OCI-LY1 (cell line): ENCODE measurements around the gene ITPA.

Experiments used
- EZH2 ChIP-seq: fragments of 200-600 bp; sonication (generic), shearing (Covaris generic); IDR thresholded peaks from 2 replicates; pipeline ENCODE4 v1.8.0; 2017; ENCODE audit warnings: borderline replicate concordance, mixed run types, mild to moderate bottlenecking, antibody characterized with exemption, low read length, moderate library complexity, mixed read lengths
- TF ChIP-seq, protein P1 (sequence below): fragments of 200-600 bp; sonication (generic), shearing (Covaris generic); IDR thresholded peaks from 2 replicates; pipeline ENCODE4 v1.5.1; 2017; ENCODE audit warnings: mild to moderate bottlenecking, antibody characterized with exemption, low read length, moderate library complexity, mixed read lengths

DNA sequence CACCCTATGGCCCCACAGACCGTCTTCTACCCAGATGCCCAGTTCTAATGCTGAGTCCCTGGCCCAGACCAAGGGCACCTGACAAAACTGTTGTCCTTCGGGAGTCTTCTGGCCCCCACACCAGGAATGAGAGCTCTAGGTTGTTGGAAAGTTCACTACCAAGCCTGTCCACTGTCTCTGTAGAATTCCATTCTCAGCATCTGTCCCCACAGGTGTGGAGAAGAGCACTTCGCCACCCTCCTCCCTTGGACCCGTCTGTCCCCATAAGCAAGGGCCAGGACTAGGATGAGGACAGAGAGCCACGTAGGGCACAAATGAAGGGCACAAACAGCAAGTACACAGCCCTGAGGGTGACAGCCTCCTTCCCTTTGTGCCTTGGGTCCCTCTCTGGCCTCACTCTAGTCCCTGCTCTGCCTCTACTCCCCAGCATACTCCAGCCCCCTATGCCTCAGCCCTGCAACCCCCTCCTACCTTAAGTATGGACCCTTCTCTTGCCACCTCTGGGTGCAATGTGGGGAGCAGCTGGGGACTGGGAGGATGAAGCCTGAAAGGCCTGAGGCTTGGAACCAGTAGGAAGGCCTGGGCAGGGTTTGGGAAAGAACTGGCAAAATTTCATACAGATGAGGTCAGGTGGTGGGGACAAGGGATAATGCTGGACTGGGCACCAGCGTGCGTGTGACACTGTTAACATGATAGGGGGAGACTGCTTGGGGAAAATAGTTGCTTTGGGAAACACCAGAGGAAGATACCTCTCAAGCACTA lies 40.3 kb upstream of the ITPA start:
- TF ChIP-seq, protein P1, sequence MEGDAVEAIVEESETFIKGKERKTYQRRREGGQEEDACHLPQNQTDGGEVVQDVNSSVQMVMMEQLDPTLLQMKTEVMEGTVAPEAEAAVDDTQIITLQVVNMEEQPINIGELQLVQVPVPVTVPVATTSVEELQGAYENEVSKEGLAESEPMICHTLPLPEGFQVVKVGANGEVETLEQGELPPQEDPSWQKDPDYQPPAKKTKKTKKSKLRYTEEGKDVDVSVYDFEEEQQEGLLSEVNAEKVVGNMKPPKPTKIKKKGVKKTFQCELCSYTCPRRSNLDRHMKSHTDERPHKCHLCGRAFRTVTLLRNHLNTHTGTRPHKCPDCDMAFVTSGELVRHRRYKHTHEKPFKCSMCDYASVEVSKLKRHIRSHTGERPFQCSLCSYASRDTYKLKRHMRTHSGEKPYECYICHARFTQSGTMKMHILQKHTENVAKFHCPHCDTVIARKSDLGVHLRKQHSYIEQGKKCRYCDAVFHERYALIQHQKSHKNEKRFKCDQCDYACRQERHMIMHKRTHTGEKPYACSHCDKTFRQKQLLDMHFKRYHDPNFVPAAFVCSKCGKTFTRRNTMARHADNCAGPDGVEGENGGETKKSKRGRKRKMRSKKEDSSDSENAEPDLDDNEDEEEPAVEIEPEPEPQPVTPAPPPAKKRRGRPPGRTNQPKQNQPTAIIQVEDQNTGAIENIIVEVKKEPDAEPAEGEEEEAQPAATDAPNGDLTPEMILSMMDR, result no peak
- no peak for TF ChIP-seq EZH2
